WTC11 (cell line): Measurements from ENCODE around the gene ZNF512B. TPM values are rescaled to one million over a fixed set of nuclear protein-coding genes. Genes with fewer than 3 reads are reported as not detected.

Source experiments
- ATAC-seq: fragments of 200-7000 bp; cut with Tn5 transposase; 2 replicates; pipeline ENCODE4 v1.10.0; 2021; ENCODE audit warnings: mild to moderate bottlenecking, moderate library complexity
- CTCF ChIA-PET: fragments of 300-600 bp; sonication (Branson Sonifier 250); formaldehyde crosslinking; loops from one replicate; lab custom pipeline; 2021; ENCODE audit warnings: antibody characterized with exemption; lab: Charles Lee
- POLR2A ChIA-PET: fragments of 350-600 bp; sonication (Branson Sonifier 250); formaldehyde crosslinking; loops from one replicate; lab custom pipeline; 2021; ENCODE audit warnings: antibody characterized with exemption; lab: Charles Lee
- DNase-seq: peaks from one replicate; pipeline ENCODE4 v3.0.0; 2021; ENCODE audit warnings: low spot score
- H3K27ac Mint-ChIP-seq: 2 replicates; pipeline ENCODE4 v1.8.0; 2021; ENCODE audit warnings: mixed read lengths
- H3K27me3 Mint-ChIP-seq: 2 replicates; pipeline ENCODE4 v1.8.0; 2021; ENCODE audit warnings: low read depth, mild to moderate bottlenecking, moderate library complexity, mixed read lengths
- H3K36me3 Mint-ChIP-seq: 2 replicates; pipeline ENCODE4 v1.8.0; 2021; ENCODE audit warnings: mixed read lengths
- H3K4me1 Mint-ChIP-seq: 2 replicates; pipeline ENCODE4 v1.8.0; 2022; ENCODE audit warnings: mixed read lengths
- H3K4me3 Mint-ChIP-seq: 2 replicates; pipeline ENCODE4 v1.8.0; 2021; ENCODE audit warnings: mild to moderate bottlenecking, moderate library complexity, mixed read lengths
- H3K9me3 Mint-ChIP-seq: 2 replicates; pipeline ENCODE4 v1.8.0; 2021; ENCODE audit warnings: mixed read lengths
- ETV6 ChIP-seq: sonication (generic); formaldehyde crosslinking; IDR thresholded peaks from 2 replicates; pipeline ENCODE4 v1.8.1; 2022; ENCODE audit warnings: mild to moderate bottlenecking, missing genetic modification reagents
- GRHL2 ChIP-seq: fragments of 250-450 bp; sonication (Bioruptor Pico); IDR thresholded peaks from 2 replicates; pipeline ENCODE4 v1.8.0; 2022; ENCODE audit warnings: mild to moderate bottlenecking, moderate library complexity; ENCODE audit not compliant: insufficient replicate concordance, severe bottlenecking
- HMGA2 ChIP-seq: fragments of 250-450 bp; sonication (Bioruptor Pico); IDR thresholded peaks from 2 replicates; pipeline ENCODE4 v1.4.0; 2021; ENCODE audit warnings: mild to moderate bottlenecking, moderate library complexity
- IRF2 ChIP-seq: sonication (generic); formaldehyde crosslinking; IDR thresholded peaks from 2 replicates; pipeline ENCODE4 v1.8.0; 2022; ENCODE audit warnings: low read depth, missing genetic modification reagents, borderline replicate concordance
- JUN ChIP-seq: sonication (generic); formaldehyde crosslinking; IDR thresholded peaks from 2 replicates; pipeline ENCODE4 v1.8.0; 2023; ENCODE audit warnings: mild to moderate bottlenecking, missing genetic modification reagents
- NR3C1 ChIP-seq: sonication (generic); formaldehyde crosslinking; conservative IDR thresholded peaks from 2 replicates; pipeline ENCODE4 v1.8.1; 2023; ENCODE audit warnings: low read depth, mild to moderate bottlenecking, missing genetic modification reagents
- SMAD3 ChIP-seq: sonication (generic); formaldehyde crosslinking; IDR thresholded peaks from 2 replicates; pipeline ENCODE4 v1.8.0; 2022; ENCODE audit warnings: missing genetic modification reagents, mild to moderate bottlenecking, borderline replicate concordance
- SP1 ChIP-seq: sonication (generic); formaldehyde crosslinking; conservative IDR thresholded peaks from 2 replicates; pipeline ENCODE4 v1.8.1; 2022; ENCODE audit warnings: missing genetic modification reagents
- ZNF396 ChIP-seq: fragments of 250-450 bp; sonication (Bioruptor Pico); IDR thresholded peaks from 2 replicates; pipeline ENCODE4 v1.8.0; 2021; ENCODE audit warnings: mild to moderate bottlenecking, moderate library complexity, borderline replicate concordance
- total RNA-seq: library from RNA; stranded (reverse); gene quantifications from 3 replicates; pipeline ENCODE4 v1.2.3, GENCODE V29; 2021
- TF ChIP-seq, protein P1 (sequence below): sonication (generic); formaldehyde crosslinking; IDR thresholded peaks from 2 replicates; pipeline ENCODE4 v1.8.0; 2023; ENCODE audit warnings: missing genetic modification reagents, mild to moderate bottlenecking, borderline replicate concordance
- TF ChIP-seq, protein P2 (sequence below): sonication (generic); formaldehyde crosslinking; IDR thresholded peaks from 2 replicates; pipeline ENCODE4 v1.8.1; 2022; ENCODE audit warnings: missing genetic modification reagents, borderline replicate concordance
- TF ChIP-seq, protein P3 (sequence below): sonication (generic); formaldehyde crosslinking; IDR thresholded peaks from 2 replicates; pipeline ENCODE4 v1.8.0; 2022; ENCODE audit warnings: mild to moderate bottlenecking, missing genetic modification reagents
- TF ChIP-seq, protein P4 (sequence below): sonication (generic); formaldehyde crosslinking; IDR thresholded peaks from 2 replicates; pipeline ENCODE4 v1.8.1; 2023; ENCODE audit warnings: mild to moderate bottlenecking, moderate library complexity, missing genetic modification reagents
- TF ChIP-seq, protein P5 (sequence below): fragments of 250-450 bp; sonication (Bioruptor Pico); IDR thresholded peaks from 2 replicates; pipeline ENCODE4 v1.9.0; 2021; ENCODE audit warnings: mild to moderate bottlenecking
- TF ChIP-seq, protein P6 (sequence below): sonication (generic); formaldehyde crosslinking; conservative IDR thresholded peaks from 2 replicates; pipeline ENCODE4 v1.8.1; 2022; ENCODE audit warnings: mild to moderate bottlenecking, missing genetic modification reagents

The ZNF512B gene
- total RNA-seq, 1 experiment from 2014 or later = 23.3 TPM

DNA sequence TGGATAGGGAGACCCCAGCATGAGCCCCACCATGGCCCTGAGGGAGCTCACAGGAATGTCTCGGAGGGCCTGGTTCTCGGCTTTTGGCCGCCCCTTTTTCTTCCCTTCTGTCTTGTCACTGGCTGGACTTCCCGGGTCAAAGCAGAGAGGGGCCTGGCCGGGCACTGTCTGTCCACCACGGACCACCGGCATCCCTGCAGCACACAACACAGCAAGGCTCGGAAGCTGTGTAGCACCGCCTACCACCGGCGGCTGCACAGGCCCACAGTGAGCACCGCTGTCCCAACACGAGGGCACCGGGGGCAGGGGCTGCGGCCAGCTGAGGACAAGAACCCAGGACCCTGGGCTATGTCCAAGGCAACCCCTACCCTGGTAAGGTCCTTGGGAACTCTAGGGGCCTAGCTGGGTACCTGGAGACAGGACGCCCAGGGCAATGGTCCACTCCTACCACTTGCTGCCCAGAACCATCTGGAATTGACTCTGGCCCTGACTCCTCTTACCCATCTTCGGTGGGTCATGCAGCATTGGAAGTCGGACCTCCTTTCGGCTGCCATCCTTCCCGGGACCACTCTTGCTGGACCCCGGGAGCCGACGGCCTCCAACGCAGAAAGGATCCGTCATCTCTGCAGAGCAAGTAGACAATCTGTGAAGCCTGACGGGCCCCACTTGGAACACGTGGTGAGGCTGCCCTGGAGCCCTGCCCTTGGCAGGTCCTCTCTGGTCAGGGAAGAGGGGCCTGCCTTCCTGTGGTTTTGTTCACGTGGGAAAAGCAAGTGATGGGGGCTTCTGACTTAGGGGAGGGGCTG lies 2.2 kb downstream of the ZNF512B start:
- Mint-ChIP-seq H3K9me3 (peaks cover 3% of the 10 kb centered on the region; the same call in 1 of the 2 replicates), H3K27me3 (peaks cover 26% of the 10 kb centered on the region), H3K27ac (no peak overlapping the region), H3K4me3 (no peak overlapping the region; the same call in 1 of the 2 replicates)
- no peak for DNase-seq
- no peak for ATAC-seq
- TF ChIP-seq, protein P1, sequence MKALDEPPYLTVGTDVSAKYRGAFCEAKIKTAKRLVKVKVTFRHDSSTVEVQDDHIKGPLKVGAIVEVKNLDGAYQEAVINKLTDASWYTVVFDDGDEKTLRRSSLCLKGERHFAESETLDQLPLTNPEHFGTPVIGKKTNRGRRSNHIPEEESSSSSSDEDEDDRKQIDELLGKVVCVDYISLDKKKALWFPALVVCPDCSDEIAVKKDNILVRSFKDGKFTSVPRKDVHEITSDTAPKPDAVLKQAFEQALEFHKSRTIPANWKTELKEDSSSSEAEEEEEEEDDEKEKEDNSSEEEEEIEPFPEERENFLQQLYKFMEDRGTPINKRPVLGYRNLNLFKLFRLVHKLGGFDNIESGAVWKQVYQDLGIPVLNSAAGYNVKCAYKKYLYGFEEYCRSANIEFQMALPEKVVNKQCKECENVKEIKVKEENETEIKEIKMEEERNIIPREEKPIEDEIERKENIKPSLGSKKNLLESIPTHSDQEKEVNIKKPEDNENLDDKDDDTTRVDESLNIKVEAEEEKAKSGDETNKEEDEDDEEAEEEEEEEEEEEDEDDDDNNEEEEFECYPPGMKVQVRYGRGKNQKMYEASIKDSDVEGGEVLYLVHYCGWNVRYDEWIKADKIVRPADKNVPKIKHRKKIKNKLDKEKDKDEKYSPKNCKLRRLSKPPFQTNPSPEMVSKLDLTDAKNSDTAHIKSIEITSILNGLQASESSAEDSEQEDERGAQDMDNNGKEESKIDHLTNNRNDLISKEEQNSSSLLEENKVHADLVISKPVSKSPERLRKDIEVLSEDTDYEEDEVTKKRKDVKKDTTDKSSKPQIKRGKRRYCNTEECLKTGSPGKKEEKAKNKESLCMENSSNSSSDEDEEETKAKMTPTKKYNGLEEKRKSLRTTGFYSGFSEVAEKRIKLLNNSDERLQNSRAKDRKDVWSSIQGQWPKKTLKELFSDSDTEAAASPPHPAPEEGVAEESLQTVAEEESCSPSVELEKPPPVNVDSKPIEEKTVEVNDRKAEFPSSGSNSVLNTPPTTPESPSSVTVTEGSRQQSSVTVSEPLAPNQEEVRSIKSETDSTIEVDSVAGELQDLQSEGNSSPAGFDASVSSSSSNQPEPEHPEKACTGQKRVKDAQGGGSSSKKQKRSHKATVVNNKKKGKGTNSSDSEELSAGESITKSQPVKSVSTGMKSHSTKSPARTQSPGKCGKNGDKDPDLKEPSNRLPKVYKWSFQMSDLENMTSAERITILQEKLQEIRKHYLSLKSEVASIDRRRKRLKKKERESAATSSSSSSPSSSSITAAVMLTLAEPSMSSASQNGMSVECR (CRISPR knock-in tag) = no peak
- TF ChIP-seq ZNF396 (CRISPR knock-in tag) (no peak), ETV6 (CRISPR knock-in tag) (no peak), JUN (no peak), GRHL2 (CRISPR knock-in tag) (no peak), HMGA2 (no peak), SP1 (CRISPR knock-in tag) (no peak), IRF2 (CRISPR knock-in tag) (no peak), NR3C1 (CRISPR knock-in tag) (no peak), SMAD3 (CRISPR knock-in tag) (no peak)
- TF ChIP-seq, protein P2, sequence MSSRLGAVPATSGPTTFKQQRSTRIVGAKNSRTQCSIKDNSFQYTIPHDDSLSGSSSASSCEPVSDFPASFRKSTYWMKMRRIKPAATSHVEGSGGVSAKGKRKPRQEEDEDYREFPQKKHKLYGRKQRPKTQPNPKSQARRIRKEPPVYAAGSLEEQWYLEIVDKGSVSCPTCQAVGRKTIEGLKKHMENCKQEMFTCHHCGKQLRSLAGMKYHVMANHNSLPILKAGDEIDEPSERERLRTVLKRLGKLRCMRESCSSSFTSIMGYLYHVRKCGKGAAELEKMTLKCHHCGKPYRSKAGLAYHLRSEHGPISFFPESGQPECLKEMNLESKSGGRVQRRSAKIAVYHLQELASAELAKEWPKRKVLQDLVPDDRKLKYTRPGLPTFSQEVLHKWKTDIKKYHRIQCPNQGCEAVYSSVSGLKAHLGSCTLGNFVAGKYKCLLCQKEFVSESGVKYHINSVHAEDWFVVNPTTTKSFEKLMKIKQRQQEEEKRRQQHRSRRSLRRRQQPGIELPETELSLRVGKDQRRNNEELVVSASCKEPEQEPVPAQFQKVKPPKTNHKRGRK (CRISPR knock-in tag) = no peak
- TF ChIP-seq, protein P3, sequence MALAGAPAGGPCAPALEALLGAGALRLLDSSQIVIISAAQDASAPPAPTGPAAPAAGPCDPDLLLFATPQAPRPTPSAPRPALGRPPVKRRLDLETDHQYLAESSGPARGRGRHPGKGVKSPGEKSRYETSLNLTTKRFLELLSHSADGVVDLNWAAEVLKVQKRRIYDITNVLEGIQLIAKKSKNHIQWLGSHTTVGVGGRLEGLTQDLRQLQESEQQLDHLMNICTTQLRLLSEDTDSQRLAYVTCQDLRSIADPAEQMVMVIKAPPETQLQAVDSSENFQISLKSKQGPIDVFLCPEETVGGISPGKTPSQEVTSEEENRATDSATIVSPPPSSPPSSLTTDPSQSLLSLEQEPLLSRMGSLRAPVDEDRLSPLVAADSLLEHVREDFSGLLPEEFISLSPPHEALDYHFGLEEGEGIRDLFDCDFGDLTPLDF (CRISPR knock-in tag) = no peak
- TF ChIP-seq, protein P4, sequence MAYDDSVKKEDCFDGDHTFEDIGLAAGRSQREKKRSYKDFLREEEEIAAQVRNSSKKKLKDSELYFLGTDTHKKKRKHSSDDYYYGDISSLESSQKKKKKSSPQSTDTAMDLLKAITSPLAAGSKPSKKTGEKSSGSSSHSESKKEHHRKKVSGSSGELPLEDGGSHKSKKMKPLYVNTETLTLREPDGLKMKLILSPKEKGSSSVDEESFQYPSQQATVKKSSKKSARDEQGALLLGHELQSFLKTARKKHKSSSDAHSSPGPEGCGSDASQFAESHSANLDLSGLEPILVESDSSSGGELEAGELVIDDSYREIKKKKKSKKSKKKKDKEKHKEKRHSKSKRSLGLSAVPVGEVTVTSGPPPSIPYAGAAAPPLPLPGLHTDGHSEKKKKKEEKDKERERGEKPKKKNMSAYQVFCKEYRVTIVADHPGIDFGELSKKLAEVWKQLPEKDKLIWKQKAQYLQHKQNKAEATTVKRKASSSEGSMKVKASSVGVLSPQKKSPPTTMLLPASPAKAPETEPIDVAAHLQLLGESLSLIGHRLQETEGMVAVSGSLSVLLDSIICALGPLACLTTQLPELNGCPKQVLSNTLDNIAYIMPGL (CRISPR knock-in tag) = no peak
- TF ChIP-seq, protein P5, sequence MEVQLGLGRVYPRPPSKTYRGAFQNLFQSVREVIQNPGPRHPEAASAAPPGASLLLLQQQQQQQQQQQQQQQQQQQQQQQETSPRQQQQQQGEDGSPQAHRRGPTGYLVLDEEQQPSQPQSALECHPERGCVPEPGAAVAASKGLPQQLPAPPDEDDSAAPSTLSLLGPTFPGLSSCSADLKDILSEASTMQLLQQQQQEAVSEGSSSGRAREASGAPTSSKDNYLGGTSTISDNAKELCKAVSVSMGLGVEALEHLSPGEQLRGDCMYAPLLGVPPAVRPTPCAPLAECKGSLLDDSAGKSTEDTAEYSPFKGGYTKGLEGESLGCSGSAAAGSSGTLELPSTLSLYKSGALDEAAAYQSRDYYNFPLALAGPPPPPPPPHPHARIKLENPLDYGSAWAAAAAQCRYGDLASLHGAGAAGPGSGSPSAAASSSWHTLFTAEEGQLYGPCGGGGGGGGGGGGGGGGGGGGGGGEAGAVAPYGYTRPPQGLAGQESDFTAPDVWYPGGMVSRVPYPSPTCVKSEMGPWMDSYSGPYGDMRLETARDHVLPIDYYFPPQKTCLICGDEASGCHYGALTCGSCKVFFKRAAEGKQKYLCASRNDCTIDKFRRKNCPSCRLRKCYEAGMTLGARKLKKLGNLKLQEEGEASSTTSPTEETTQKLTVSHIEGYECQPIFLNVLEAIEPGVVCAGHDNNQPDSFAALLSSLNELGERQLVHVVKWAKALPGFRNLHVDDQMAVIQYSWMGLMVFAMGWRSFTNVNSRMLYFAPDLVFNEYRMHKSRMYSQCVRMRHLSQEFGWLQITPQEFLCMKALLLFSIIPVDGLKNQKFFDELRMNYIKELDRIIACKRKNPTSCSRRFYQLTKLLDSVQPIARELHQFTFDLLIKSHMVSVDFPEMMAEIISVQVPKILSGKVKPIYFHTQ (CRISPR knock-in tag) = no peak
- TF ChIP-seq, protein P6, sequence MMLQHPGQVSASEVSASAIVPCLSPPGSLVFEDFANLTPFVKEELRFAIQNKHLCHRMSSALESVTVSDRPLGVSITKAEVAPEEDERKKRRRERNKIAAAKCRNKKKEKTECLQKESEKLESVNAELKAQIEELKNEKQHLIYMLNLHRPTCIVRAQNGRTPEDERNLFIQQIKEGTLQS = no peak
- TF ChIP-seq, all 79 proteins: peak for 0
- Mint-ChIP-seq H3K4me1 (0 out of 2 replicates have a peak, but pooled peaks cover 2% of the 10 kb centered on the region), H3K36me3 (peaks cover 50% of the 10 kb centered on the region)
- ChIA-PET CTCF (no interaction called here), POLR2A (no interaction called here)
